GM18951 (cell line): ENCODE results near the gene DPYD.
"Not testable (repeated sequence)": the region's sequence is repeated elsewhere in the genome, so short reads cannot be mapped to it uniquely, and the experiment has no call there.

Source experiments
- POLR2A ChIP-seq: IDR thresholded peaks from 4 replicates; pipeline ENCODE4 v1.6.1; 2011; ENCODE audit warnings: mild to moderate bottlenecking; ENCODE audit not compliant: insufficient read length, insufficient read depth; ENCODE audit errors: extremely low read depth
- in situ Hi-C: fragments of 300-500 bp; cut with MboI; formaldehyde crosslinking; loops from one replicate; pipeline ENCODE4 v1.12.0; 2022; ENCODE audit warnings: low sequenced_read_pairs, mixed read lengths, inconsistent platforms; ENCODE audit not compliant: unreplicated experiment

Gene DPYD

GRCh38 chr1:97247196-97247595 lies 673.6 kb downstream of the DPYD start:
- TF ChIP-seq POLR2A = no peak
- in situ Hi-C loops = no loop called here

- in situ Hi-C loops = no loop called here
- TF ChIP-seq POLR2A = no peak
Observed at GRCh38 chr1:97245682-97246081, 675.2 kb downstream of the DPYD start.

- in situ Hi-C loops = no loop called here
- TF ChIP-seq POLR2A = no peak
Observed at GRCh38 chr1:97245026-97245425, 675.8 kb downstream of the DPYD start.

GRCh38 chr1:97243973-97244560 lies 676.8 kb downstream of the DPYD start:
- in situ Hi-C loops = no loop called here
- TF ChIP-seq POLR2A = no peak

GRCh38 chr1:97238816-97239215 lies 682.0 kb downstream of the DPYD start:
- no peak for TF ChIP-seq POLR2A

GRCh38 chr1:97231354-97231753 lies 689.5 kb downstream of the DPYD start:
- in situ Hi-C loops = not testable (repeated sequence)

More at GRCh38 chr1:97238816-97239215, 682.0 kb downstream of the DPYD start:
- in situ Hi-C loops = no loop called here

GRCh38 chr1:97212671-97213070 lies 708.2 kb downstream of the DPYD start:
- in situ Hi-C loops = no loop called here
- no peak for TF ChIP-seq POLR2A

GRCh38 chr1:97210307-97210706 lies 710.5 kb downstream of the DPYD start:
- TF ChIP-seq POLR2A = no peak
- in situ Hi-C loops = no loop called here

- no peak for TF ChIP-seq POLR2A
- in situ Hi-C loops = no loop called here
Observed at GRCh38 chr1:97209381-97209957, 711.4 kb downstream of the DPYD start.

- in situ Hi-C loops = no loop called here
- TF ChIP-seq POLR2A = no peak
Observed at GRCh38 chr1:97207868-97208267, 713.0 kb downstream of the DPYD start.

GRCh38 chr1:97204468-97204867 lies 716.4 kb downstream of the DPYD start:
- in situ Hi-C loops = no loop called here
- TF ChIP-seq POLR2A = no peak

- in situ Hi-C loops = no loop called here
- TF ChIP-seq POLR2A = no peak
Observed at GRCh38 chr1:97202481-97203380, 718.1 kb downstream of the DPYD start.

- in situ Hi-C loops = no loop called here
- no peak for TF ChIP-seq POLR2A
Observed at GRCh38 chr1:97201641-97202040, 719.2 kb downstream of the DPYD start.

- TF ChIP-seq POLR2A = no peak
Observed at GRCh38 chr1:97200595-97200994, 720.2 kb downstream of the DPYD start.

More at GRCh38 chr1:97200595-97200994, 720.2 kb downstream of the DPYD start:
- in situ Hi-C loops = no loop called here
